GM13976 (cell line): ENCODE results near the gene THBS2.

Experiments
- DNase-seq: peaks from one replicate; pipeline ENCODE4 v3.0.0; 2012; ENCODE audit warnings: low spot score
- in situ Hi-C: fragments of 300-500 bp; cut with MboI; formaldehyde crosslinking; loops from one replicate; pipeline ENCODE4 v1.12.0; 2022; ENCODE audit warnings: low sequenced_read_pairs, mixed read lengths, inconsistent platforms; ENCODE audit not compliant: unreplicated experiment
- TF ChIP-seq, protein P1 (sequence below): IDR thresholded peaks from 2 replicates; pipeline ENCODE4 v1.5.1; 2012; ENCODE audit warnings: borderline replicate concordance, mild to moderate bottlenecking; ENCODE audit not compliant: insufficient read depth; ENCODE audit errors: extremely low read depth, missing control alignments, control extremely low read depth

The THBS2 gene

DNA sequence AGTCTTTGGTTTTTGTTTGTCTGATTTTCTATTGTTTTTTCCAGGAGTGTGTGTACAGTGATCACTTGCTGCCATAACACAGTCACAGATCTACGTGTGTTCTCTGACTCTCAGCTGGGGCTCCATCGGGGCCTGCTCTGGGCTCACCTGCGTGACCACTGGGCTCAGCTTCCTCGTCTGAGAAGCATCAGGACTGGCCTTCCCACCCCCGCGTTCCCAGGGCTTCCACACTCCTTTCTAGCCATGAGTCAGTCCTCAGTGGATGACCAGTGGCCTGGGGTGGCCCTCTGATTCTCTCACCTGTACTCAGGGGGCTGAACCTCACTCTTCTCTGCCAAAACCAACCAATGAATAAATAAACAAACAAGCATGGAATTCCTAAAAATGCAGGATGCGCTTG, 14.5 kb downstream of the THBS2 start:
- in situ Hi-C loops, result no loop called here
- TF ChIP-seq, protein P1, sequence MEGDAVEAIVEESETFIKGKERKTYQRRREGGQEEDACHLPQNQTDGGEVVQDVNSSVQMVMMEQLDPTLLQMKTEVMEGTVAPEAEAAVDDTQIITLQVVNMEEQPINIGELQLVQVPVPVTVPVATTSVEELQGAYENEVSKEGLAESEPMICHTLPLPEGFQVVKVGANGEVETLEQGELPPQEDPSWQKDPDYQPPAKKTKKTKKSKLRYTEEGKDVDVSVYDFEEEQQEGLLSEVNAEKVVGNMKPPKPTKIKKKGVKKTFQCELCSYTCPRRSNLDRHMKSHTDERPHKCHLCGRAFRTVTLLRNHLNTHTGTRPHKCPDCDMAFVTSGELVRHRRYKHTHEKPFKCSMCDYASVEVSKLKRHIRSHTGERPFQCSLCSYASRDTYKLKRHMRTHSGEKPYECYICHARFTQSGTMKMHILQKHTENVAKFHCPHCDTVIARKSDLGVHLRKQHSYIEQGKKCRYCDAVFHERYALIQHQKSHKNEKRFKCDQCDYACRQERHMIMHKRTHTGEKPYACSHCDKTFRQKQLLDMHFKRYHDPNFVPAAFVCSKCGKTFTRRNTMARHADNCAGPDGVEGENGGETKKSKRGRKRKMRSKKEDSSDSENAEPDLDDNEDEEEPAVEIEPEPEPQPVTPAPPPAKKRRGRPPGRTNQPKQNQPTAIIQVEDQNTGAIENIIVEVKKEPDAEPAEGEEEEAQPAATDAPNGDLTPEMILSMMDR, result no peak
- DNase-seq, result no peak

DNA sequence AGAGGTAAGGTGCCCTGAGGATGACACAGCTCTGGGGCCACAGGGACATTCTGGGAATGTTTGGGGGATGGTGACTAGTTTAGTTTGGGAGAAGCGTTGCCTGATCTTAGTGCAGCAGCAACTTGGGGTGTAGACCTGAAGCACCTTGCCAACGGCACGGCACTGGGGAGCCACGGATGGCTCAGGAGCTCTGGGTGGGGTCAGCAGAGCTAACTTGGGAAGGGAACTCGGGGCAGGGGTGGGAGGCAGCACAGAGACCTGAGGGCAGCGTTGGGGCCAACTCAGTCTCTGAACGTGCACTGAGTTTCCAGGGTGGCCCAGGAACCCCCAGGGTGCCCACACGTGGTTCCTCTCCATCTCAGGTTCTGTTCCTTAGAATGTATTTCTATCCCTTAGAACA, 14.9 kb downstream of the THBS2 start:
- DNase-seq, result no peak
- in situ Hi-C loops, result no loop called here
- TF ChIP-seq, protein P1, result no peak

DNA sequence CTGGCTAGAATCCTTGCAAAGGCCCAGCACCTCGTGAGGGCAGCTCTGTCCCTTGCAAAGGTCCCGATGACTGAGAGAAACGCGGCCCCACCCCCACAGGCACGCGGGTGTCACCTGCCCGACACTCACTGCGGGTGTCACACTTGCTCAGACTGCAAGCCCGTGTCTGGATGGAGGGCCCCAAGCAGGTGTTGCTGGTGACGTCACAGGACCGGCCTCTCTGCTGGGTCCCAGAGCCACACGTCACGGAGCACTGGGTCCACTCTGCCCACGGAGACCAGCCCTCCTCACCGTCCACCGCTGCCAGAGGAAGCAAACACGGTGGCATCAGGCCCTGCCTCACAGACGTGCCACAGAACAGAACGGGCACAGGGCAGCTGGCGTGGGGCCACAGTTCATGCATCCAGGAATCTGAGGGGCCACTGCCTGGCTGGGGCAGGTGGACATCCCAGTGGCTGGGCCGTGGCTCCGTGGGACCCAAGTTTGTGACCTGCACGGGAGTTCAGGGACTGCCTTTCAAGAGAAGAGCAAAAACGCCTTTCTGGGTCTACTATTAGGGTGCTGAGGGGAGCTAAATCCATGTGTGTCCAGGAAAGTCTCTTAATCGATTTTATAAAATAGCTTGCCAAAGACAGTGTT, 16.0 kb downstream of the THBS2 start:
- TF ChIP-seq, protein P1, result no peak
- in situ Hi-C loops, result no loop called here
- no peak for DNase-seq

DNA sequence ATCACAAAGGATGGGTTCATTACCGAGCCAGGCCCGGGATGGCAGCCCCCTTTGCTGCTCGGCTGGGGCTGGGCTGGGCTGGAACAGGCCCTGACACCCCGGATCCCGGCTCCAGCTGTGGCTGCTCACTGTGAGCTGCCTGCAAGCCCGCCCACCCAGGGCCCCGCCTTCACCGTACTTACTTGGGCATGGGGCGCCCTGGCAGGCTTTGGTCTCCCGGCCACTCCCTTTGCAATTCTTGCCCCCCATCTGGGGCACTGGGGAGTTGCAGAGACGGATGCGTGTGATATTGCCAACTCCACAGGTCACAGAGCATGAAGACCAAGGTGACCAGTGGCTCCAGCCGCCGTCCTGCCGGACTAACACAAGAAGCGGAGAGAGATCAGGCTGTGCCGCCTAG, 16.7 kb downstream of the THBS2 start:
- DNase-seq, result no peak
- in situ Hi-C loops, result no loop called here

DNA sequence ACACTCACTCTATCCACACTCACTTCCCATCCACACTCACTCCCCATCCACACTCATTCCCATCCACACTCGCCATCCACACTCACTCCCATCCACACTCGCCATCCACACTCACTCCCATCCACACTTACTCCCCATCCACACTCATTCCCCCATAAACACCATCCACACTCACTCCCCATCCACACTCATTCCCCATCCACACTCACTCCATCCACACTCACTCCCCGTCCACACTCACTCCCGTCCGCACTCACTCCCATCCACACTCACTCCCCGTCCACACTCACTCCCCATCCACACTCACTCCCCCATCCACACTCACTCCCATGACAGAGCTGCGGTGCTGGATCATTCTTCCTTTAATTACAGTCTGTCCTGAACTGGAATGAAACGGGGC, 17.1 kb downstream of the THBS2 start:
- DNase-seq, result no peak
- TF ChIP-seq, protein P1, result no peak
- in situ Hi-C loops, result no loop called here

More for the DNA sequence above, 16.7 kb downstream of the THBS2 start:
- TF ChIP-seq, protein P1, result no peak

DNA sequence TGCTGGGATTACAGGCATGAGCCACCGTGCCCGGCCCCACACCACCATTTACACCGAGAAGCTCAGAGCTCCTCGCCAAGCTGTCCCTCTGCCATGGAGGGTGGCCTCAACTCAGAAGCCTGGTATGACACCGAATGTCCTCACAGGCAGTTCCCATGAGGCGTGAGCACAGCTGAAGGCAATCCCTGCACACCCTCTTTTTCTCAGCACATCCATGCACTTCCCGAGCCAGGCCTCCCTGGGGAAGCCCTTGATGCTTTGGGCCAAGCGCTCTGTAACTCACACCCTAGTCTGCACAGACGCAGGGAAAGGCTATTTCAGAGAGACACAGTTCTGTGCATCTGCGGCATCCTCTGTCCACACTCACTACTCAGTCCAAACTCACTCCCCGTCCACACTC, 18.4 kb downstream of the THBS2 start:
- TF ChIP-seq, protein P1, result no peak
- DNase-seq, result no peak
- in situ Hi-C loops, result no loop called here
